IPS-18c (cell line): ENCODE measurements around the gene MTIF3.

Experiments
- H3K4me3 ChIP-seq: 2 replicates; pipeline ENCODE4 v1.7.0; 2013; ENCODE audit warnings: low read depth, mild to moderate bottlenecking, low read length, moderate library complexity; ENCODE audit not compliant: insufficient read depth
- H3K9me3 ChIP-seq: one replicate; pipeline ENCODE4 v1.6.1; 2013; ENCODE audit warnings: mild to moderate bottlenecking, low read length, moderate library complexity; ENCODE audit not compliant: control insufficient read depth, insufficient read depth

MTIF3 gene

GRCh38 chr13:27425918-27426630, 24.3 kb downstream of the MTIF3 start:
- Histone ChIP-seq H3K4me3 (peak overlapping the region; percentile 83; the same call in 1 of the 2 replicates), H3K9me3 (no peaks in the 10 kb centered on the region)

- Histone ChIP-seq H3K9me3 (no peaks in the 10 kb centered on the region), H3K4me3 (peak overlapping the region; percentile 83)
These were observed 25.0 kb downstream of the MTIF3 start for GRCh38 chr13:27425158-27425917.

- Histone ChIP-seq H3K9me3 (no peaks in the 10 kb centered on the region), H3K4me3 (peak within 1 kb of the TSS; percentile 83)
These were observed 25.9 kb downstream of the MTIF3 start, which contains the start of gene GTF3A for GRCh38 chr13:27424246-27425157. GTF3A (plus strand) TSS chr13:27424619.

DNA sequence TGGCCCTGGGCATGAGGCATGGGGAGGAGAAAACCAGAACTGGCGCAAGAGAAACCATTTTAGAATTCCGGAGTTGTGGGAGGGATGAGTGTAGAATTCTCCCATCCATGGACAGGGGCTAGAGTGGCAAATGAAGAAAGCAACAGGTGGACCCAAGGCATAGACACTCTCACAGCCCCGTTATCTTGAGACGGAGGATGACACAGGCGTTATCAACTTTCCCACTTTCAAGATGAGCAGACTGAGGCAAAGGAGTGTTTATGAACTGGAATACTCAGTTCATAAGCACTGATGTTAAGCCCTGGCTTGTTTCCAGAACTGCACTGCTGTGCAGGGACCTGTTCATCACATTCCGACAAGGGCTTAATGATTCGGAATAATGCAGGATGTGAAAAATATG, 27.0 kb downstream of the MTIF3 start:
- no peaks in the 10 kb centered on the region for H3K9me3 ChIP-seq
- H3K4me3 ChIP-seq, result no peak overlapping the region

GRCh38 chr13:27421101-27421871, 29.1 kb downstream of the MTIF3 start:
- no peak overlapping the region for H3K4me3 ChIP-seq
- H3K9me3 ChIP-seq, result no peaks in the 10 kb centered on the region

DNA sequence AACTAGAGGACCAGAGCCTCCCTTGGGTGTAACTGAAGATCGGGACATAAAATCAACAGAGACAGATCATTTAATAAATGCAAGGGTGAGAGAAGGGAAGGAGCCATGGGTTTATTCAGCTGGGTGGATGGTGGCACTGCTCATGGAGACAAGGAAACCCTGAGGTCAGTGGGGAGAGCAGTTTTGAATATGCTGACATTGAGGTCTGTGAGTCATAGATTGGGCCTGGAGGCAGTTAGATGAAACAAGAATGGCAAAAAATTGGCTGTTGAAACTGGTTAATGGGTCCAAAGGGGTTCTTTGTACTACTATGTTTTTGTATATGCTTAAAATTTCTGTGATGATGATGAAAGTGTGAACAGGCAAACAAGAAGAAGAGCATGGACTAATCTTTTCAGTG, 31.0 kb downstream of the MTIF3 start:
- H3K9me3 ChIP-seq, result no peaks in the 10 kb centered on the region
- no peak overlapping the region for H3K4me3 ChIP-seq

GRCh38 chr13:27415116-27415515, 35.2 kb downstream of the MTIF3 start:
- H3K4me3 ChIP-seq, result no peak overlapping the region
- no peaks in the 10 kb centered on the region for H3K9me3 ChIP-seq

DNA sequence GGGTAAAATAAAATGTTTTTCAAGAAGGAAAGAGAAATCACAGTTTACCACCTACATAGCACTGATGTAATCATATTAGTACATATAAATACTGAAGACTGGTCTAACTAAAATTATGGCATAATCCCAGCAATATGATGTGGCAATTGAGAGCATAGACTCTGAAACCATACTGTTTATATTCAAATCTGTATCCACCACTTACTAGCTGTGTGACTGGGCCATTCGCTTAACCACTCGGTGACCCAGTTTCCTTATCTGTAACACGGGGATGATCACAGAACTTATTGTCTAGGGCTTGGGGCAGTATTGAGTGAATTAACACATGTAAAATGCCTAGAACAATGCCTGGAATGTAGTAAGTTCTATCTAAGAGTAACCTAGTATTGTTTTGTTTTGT, 39.0 kb downstream of the MTIF3 start:
- Histone ChIP-seq H3K4me3 (no peak overlapping the region), H3K9me3 (no peaks in the 10 kb centered on the region)

- H3K9me3 ChIP-seq, result no peaks in the 10 kb centered on the region
- H3K4me3 ChIP-seq, result no peak overlapping the region
These were observed 41.4 kb downstream of the MTIF3 start for GRCh38 chr13:27409013-27409412.

GRCh38 chr13:27408074-27408473, 42.3 kb downstream of the MTIF3 start:
- H3K4me3 ChIP-seq, result no peak overlapping the region
- no peaks in the 10 kb centered on the region for H3K9me3 ChIP-seq

- Histone ChIP-seq H3K9me3 (no peaks in the 10 kb centered on the region), H3K4me3 (no peak overlapping the region)
These were observed 44.0 kb downstream of the MTIF3 start for GRCh38 chr13:27406178-27406939.

DNA sequence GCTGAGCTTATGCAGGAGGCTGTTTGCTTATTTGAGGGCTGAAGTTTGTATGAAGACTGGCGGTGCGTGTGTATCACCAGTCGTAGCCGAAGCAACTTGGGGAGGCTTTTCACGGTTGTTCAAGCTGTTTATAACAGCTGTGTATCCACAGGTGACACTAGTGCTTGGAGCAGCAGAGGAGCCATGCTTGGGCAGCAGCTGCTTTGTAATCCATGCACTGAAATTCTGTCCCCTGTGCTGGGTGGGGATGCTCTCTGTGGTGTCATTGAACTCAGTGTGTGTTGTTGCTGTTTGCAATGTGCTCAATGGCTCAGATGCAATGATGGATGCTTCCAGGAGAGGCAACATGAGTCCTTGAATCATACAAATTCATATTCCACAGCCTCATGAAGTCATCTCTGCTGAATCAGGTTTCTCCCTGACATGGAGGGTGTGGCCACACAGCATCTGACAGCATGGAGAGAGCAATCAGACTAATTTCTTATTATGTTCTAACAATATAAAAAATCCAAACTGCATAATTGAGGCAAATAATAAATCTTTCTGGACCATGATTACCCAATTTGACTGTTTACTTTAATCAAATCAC, 44.7 kb downstream of the MTIF3 start:
- Histone ChIP-seq H3K4me3 (no peak overlapping the region), H3K9me3 (no peaks in the 10 kb centered on the region)

DNA sequence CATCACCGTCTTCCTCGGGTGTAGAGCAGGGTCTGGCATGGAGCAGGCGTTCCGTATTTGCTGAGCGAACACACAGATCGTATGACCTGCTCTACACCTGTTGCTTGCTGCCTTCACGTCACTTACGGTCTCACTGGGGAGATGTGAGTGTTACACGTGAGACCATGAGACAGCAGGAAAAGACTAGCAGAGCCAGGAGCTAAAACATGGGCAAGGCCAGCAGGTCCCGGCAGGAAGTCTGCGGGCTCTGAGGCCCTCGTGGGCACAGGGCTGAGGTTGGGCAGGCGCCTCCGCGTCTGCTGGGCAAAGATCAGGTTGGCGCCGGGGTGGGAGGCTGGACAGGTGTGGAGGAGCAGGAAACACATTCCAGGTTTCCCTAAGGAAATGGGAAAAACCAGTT, 45.7 kb downstream of the MTIF3 start:
- Histone ChIP-seq H3K9me3 (no peaks in the 10 kb centered on the region), H3K4me3 (no peak overlapping the region)

DNA sequence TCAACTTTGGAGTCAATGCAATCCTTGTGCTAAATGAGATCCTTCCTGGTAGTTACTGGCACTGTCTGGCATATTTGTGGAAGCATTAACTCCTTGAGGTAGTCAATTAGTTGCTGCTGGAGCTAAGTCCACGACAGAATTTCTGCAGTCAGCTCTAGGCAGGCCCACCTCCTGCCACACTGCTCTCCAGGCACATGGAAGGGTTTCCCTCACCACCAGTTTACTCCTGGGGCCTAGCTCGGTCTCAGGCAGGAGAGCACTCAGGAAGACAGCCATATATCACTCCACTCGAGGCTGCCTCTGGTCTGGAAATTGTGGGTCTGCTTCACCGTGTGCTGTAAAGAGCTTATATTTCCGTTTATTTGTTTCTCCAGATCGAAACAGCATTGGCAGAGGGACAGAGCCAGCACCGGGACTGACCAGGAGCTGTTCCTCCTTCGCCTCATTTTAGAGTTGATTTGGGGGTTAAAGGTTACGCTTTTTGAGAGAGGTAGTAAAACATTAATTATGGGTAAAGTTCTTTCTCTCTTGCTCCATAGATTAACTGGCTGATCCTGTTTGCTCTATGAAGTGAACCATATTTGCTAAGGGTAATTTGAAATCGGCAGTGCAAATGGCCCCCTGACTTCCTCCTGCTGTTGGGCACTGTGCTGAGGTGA, 46.5 kb downstream of the MTIF3 start:
- no peak overlapping the region for H3K4me3 ChIP-seq
- H3K9me3 ChIP-seq, result no peaks in the 10 kb centered on the region

- H3K4me3 ChIP-seq, result no peak overlapping the region
- H3K9me3 ChIP-seq, result no peaks in the 10 kb centered on the region
These were observed 47.1 kb downstream of the MTIF3 start for GRCh38 chr13:27403203-27403678.
